SK-N-SH (cell line): ENCODE results near the gene RNF227. TPM values are rescaled to one million over a fixed set of nuclear protein-coding genes. Genes with fewer than 3 reads are reported as not detected.

ENCODE experiments used
- CTCF ChIA-PET: fragments of 300-600, 350-600 bp; formaldehyde crosslinking; extraction: SDS; loops from one replicate; lab custom pipeline; 2021; lab: Yijun Ruan, JAX
- POLR2A ChIA-PET: fragments of 350-600 bp; sonication (Branson Sonifier 250); formaldehyde crosslinking; extraction: SDS; loops from one replicate; lab custom pipeline; 2020; ENCODE audit warnings: antibody characterized with exemption, inconsistent platforms; lab: Yijun Ruan, JAX
- DNase-seq: peaks from one replicate; pipeline ENCODE4 v3.0.0; 2012
- H2AFZ ChIP-seq: fragments of 200-600 bp; sonication (generic); 2 replicates; pipeline ENCODE4 v1.8.1; 2016; ENCODE audit warnings: antibody characterized with exemption, mild to moderate bottlenecking, low read depth
- H3F3A ChIP-seq: fragments of 200-600 bp; sonication (generic); replicated peaks from 2 replicates; pipeline ENCODE3; 2016; ENCODE audit warnings: antibody characterized with exemption, mild to moderate bottlenecking; ENCODE audit not compliant: insufficient read depth
- H3K27ac ChIP-seq, 2 experiments: fragments of 200-500 bp in 1 of 2; fragments of 200-600 bp in 1 of 2; sonication (Bioruptor generic) in 1 of 2; sonication (generic), shearing (Covaris generic) in 1 of 2; 2 replicates each; pipeline versions ENCODE4 v1.5.1 to v1.6.1; 2014 to 2016; ENCODE audit warnings: low read depth in 2 of 2, inconsistent platforms in 1 of 2, low read length in 1 of 2, mild to moderate bottlenecking in 1 of 2, mixed read lengths in 1 of 2
- H3K27me3 ChIP-seq: fragments of 200-600 bp; sonication (generic), shearing (Covaris generic); 2 replicates; pipeline ENCODE4 v1.6.1; 2016; ENCODE audit warnings: mixed run types; ENCODE audit not compliant: insufficient read depth
- H3K36me3 ChIP-seq, 2 experiments: fragments of 200-500 bp in 1 of 2; fragments of 200-600 bp in 1 of 2; sonication (Bioruptor generic) in 1 of 2; sonication (generic) in 1 of 2; replicated peaks in 1 of 2; 2 replicates each; pipeline versions ENCODE3 to v1.5.1; 2014 to 2016; ENCODE audit warnings: low read length in 1 of 2, mild to moderate bottlenecking in 1 of 2; ENCODE audit not compliant: insufficient read depth in 2 of 2, control insufficient read depth in 1 of 2
- H3K4me1 ChIP-seq, 2 experiments: fragments of 200-500 bp in 1 of 2; fragments of 200-600 bp in 1 of 2; sonication (Bioruptor generic) in 1 of 2; sonication (generic), shearing (Covaris generic) in 1 of 2; 2 replicates each; pipeline versions ENCODE4 v1.5.1 to v1.6.1; 2014 to 2016; ENCODE audit warnings: low read depth in 1 of 2, low read length in 1 of 2, mixed run types in 1 of 2; ENCODE audit not compliant: insufficient read depth in 2 of 2, control insufficient read depth in 1 of 2
- H3K4me2 ChIP-seq: fragments of 200-600 bp; sonication (generic), shearing (Covaris generic); 2 replicates; pipeline ENCODE4 v1.6.1; 2017; ENCODE audit warnings: mixed run types
- H3K4me3 ChIP-seq, 2 experiments: fragments of 200-500 bp in 1 of 2; fragments of 200-600 bp in 1 of 2; sonication (Bioruptor generic) in 1 of 2; sonication (generic), shearing (Covaris generic) in 1 of 2; 2 replicates each; pipeline versions ENCODE4 v1.5.1 to v1.8.1; 2014 to 2016; ENCODE audit warnings: low read depth in 2 of 2, inconsistent platforms in 1 of 2, low read length in 1 of 2, mild to moderate bottlenecking in 1 of 2, mixed read lengths in 1 of 2, moderate library complexity in 1 of 2
- H3K79me2 ChIP-seq: fragments of 200-600 bp; sonication (generic); 2 replicates; pipeline ENCODE4 v1.8.1; 2017; ENCODE audit warnings: mild to moderate bottlenecking; ENCODE audit not compliant: insufficient read depth
- H3K9ac ChIP-seq: fragments of 200-600 bp; sonication (generic); 2 replicates; pipeline ENCODE4 v1.6.1; 2017; ENCODE audit warnings: mixed run types
- H3K9me2 ChIP-seq: fragments of 200-600 bp; sonication (generic); 2 replicates; pipeline ENCODE4 v1.6.1; 2017; ENCODE audit warnings: mixed run types
- H3K9me3 ChIP-seq: fragments of 200-600 bp; sonication (generic); 2 replicates; pipeline ENCODE4 v1.6.1; 2017; ENCODE audit warnings: mixed run types, mild to moderate bottlenecking, moderate library complexity
- H4K20me1 ChIP-seq: fragments of 200-600 bp; sonication (generic); 2 replicates; pipeline ENCODE4 v1.6.1; 2017; ENCODE audit warnings: mild to moderate bottlenecking, mixed run types; ENCODE audit not compliant: insufficient read depth
- EP300 ChIP-seq, 2 experiments: IDR thresholded peaks; 2 replicates each; pipeline versions ENCODE4 v1.4.0 to v1.6.1; 2012; ENCODE audit warnings: borderline replicate concordance in 1 of 2, low read depth in 1 of 2, low read length in 1 of 2
- EZH2phosphoT487 ChIP-seq: fragments of 200-600 bp; sonication (generic); IDR thresholded peaks from 2 replicates; pipeline ENCODE4 v1.6.1; 2017; ENCODE audit warnings: low read depth, mixed run types, mild to moderate bottlenecking, antibody characterized with exemption, moderate library complexity, borderline replicate concordance
- FOXJ3 ChIP-seq: sonication (generic); formaldehyde crosslinking; IDR thresholded peaks from 2 replicates; pipeline ENCODE4 v1.5.1; 2020; ENCODE audit warnings: mild to moderate bottlenecking, missing genetic modification reagents
- FOXM1 ChIP-seq: IDR thresholded peaks from 2 replicates; pipeline ENCODE4 v1.4.0; 2012; ENCODE audit warnings: low read depth, mild to moderate bottlenecking
- GABPA ChIP-seq: IDR thresholded peaks from 2 replicates; pipeline ENCODE4 v1.4.0; 2012; ENCODE audit warnings: low read depth, mild to moderate bottlenecking
- IRF3 ChIP-seq: fragments of 150-350 bp; IDR thresholded peaks from 2 replicates; pipeline ENCODE4 v1.6.1; 2016; ENCODE audit warnings: mild to moderate bottlenecking, low read depth, low read length
- JUND ChIP-seq: IDR thresholded peaks from 2 replicates; pipeline ENCODE4 v1.4.0; 2012
- MXI1 ChIP-seq: IDR thresholded peaks from 2 replicates; pipeline ENCODE4 v1.6.1; 2012; ENCODE audit warnings: mild to moderate bottlenecking, low read depth, low read length, improper control_type of control experiment
- NRF1 ChIP-seq: IDR thresholded peaks from 2 replicates; pipeline ENCODE4 v1.6.1; 2012; ENCODE audit warnings: low read depth, mild to moderate bottlenecking, low read length
- PBX3 ChIP-seq: IDR thresholded peaks from 2 replicates; pipeline ENCODE4; 2012
- RFX5 ChIP-seq: IDR thresholded peaks from 2 replicates; pipeline ENCODE4 v1.6.1; 2012; ENCODE audit warnings: mild to moderate bottlenecking, improper control_type of control experiment, low read length
- SIN3A ChIP-seq: IDR thresholded peaks from 2 replicates; pipeline ENCODE4 v1.6.1; 2012; ENCODE audit warnings: low read depth, mild to moderate bottlenecking, low read length, moderate library complexity, borderline replicate concordance
- TAF1 ChIP-seq: IDR thresholded peaks from 2 replicates; pipeline ENCODE4 v1.6.1; 2012; ENCODE audit warnings: low read depth, mild to moderate bottlenecking, low read length, moderate library complexity, borderline replicate concordance
- TCF12 ChIP-seq: IDR thresholded peaks from 2 replicates; pipeline ENCODE4 v1.4.0; 2012
- WGBS: methylation state at CpG from one replicate; pipeline ENCODE4 v1.1.6; 2017; ENCODE audit warnings: low lambda C conversion rate; 5-methylcytosine and 5-hydroxymethylcytosine counted together
- polyA plus RNA-seq, 3 experiments: library from polyadenylated mRNA; depleted of rRNA; stranded (reverse); fragments of >200 nt; gene quantifications; 2 replicates each; pipeline ENCODE4 v1.2.3, GENCODE V29; 2012
- TF ChIP-seq, protein P1 (sequence below): IDR thresholded peaks from 2 replicates; pipeline ENCODE4 v1.4.0; 2012; ENCODE audit warnings: low read depth
- TF ChIP-seq, protein P2 (sequence below): IDR thresholded peaks from 2 replicates; pipeline ENCODE4 v1.4.0; 2012; ENCODE audit warnings: low read depth, borderline replicate concordance

RNF227 gene
- polyA plus RNA-seq, 1 of the 3 experiments (the other 2 are of a cell fraction): 7.4 TPM

- H3K27ac ChIP-seq: no peak overlapping the region
- DNase-seq: no peak
- ChIA-PET CTCF (interaction anchor here (0.9 to 2.3 kb wide), 5 partner anchors 10 to 98 kb away, joined by 3 to 9 read pairs (median 6); no protein-coding TSS in a partner anchor), POLR2A (interaction anchor here (3.0 kb wide), 1 partner anchor 11 kb away, joined by 11 read pairs; the partner anchor contains the start of genes CNTROB and TRAPPC1)
- TF ChIP-seq PBX3 (no peak), EZH2phosphoT487 (no peak), EP300 (IDR thresholded peaks at IDR 0.05; ENCODE audit: borderline replicate concordance in 1 of 2, low read depth in 1 of 2, low read length in 1 of 2) (no peak), SIN3A (no peak), GABPA (no peak), IRF3 (no peak), RFX5 (no peak), TAF1 (no peak), FOXJ3 (CRISPR knock-in tag) (no peak), NRF1 (no peak)
- TF ChIP-seq, protein P1, sequence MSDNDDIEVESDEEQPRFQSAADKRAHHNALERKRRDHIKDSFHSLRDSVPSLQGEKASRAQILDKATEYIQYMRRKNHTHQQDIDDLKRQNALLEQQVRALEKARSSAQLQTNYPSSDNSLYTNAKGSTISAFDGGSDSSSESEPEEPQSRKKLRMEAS: no peak
- no peaks in the 10 kb centered on the region for H3K9me2 ChIP-seq
- no peaks in the 10 kb centered on the region for H3F3A ChIP-seq
- peaks cover 2% of the 10 kb centered on the region for H3K79me2 ChIP-seq
- H4K20me1 ChIP-seq: no peaks in the 10 kb centered on the region
- H3K9ac ChIP-seq: no peak overlapping the region
- WGBS: 90% methylated on average over 8 of the region's 13 CpGs
- H3K4me1 ChIP-seq: no peaks in the 10 kb centered on the region
- no peak overlapping the region for H2AFZ ChIP-seq
- H3K36me3 ChIP-seq: peaks cover 34 to 62% of the 10 kb centered on the region in 2 experiments
- H3K27me3 ChIP-seq: no peaks in the 10 kb centered on the region
- no peak overlapping the region for H3K4me3 ChIP-seq
- no peaks in the 10 kb centered on the region for H3K9me3 ChIP-seq
- no peak overlapping the region for H3K4me2 ChIP-seq
Measured at GRCh38 chr17:7943291-7943690, 27.2 kb upstream of the RNF227 start.

- Histone ChIP-seq H3F3A (no peaks in the 10 kb centered on the region), H3K9me2 (no peaks in the 10 kb centered on the region), H3K79me2 (peaks cover 15% of the 10 kb centered on the region), H2AFZ (no peak overlapping the region), H3K36me3 (peaks cover 53 to 58% of the 10 kb centered on the region in 2 experiments), H3K9ac (no peak overlapping the region), H3K27ac (no peak overlapping the region), H3K9me3 (no peaks in the 10 kb centered on the region), H3K4me3 (no peak overlapping the region), H3K27me3 (no peaks in the 10 kb centered on the region), H4K20me1 (no peaks in the 10 kb centered on the region), H3K4me2 (no peak overlapping the region), H3K4me1 (no peaks in the 10 kb centered on the region)
- ChIA-PET POLR2A (no interaction called here), CTCF (interaction anchor here (1.0 to 1.7 kb wide), 5 partner anchors 10 to 101 kb away, joined by 3 to 6 read pairs (median 5); no protein-coding TSS in a partner anchor)
- no peak for TF ChIP-seq SIN3A
- TF ChIP-seq RFX5: no peak
- no peak for TF ChIP-seq GABPA
- no peak for TF ChIP-seq TCF12
- no peak for TF ChIP-seq TAF1
- TF ChIP-seq FOXM1: no peak
- TF ChIP-seq, protein P2, sequence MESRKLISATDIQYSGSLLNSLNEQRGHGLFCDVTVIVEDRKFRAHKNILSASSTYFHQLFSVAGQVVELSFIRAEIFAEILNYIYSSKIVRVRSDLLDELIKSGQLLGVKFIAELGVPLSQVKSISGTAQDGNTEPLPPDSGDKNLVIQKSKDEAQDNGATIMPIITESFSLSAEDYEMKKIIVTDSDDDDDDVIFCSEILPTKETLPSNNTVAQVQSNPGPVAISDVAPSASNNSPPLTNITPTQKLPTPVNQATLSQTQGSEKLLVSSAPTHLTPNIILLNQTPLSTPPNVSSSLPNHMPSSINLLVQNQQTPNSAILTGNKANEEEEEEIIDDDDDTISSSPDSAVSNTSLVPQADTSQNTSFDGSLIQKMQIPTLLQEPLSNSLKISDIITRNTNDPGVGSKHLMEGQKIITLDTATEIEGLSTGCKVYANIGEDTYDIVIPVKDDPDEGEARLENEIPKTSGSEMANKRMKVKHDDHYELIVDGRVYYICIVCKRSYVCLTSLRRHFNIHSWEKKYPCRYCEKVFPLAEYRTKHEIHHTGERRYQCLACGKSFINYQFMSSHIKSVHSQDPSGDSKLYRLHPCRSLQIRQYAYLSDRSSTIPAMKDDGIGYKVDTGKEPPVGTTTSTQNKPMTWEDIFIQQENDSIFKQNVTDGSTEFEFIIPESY: no peak
- TF ChIP-seq JUND: no peak
- TF ChIP-seq MXI1: no peak
- TF ChIP-seq IRF3: no peak
- WGBS: 97% methylated on average over 6 of the region's 6 CpGs
- no peak for DNase-seq
Measured at GRCh38 chr17:7940743-7941142, 24.7 kb upstream of the RNF227 start.
